OCI-LY7 (cell line): Measurements from ENCODE around the gene C15orf61. TPM values are rescaled to one million over a fixed set of nuclear protein-coding genes. Genes with fewer than 3 reads are reported as not detected.

Experiments
- BruUV-seq: library from RNA; stranded (reverse); fragments of 400-500 nt; replicated peaks from 2 replicates; lab custom pipeline; 2021; lab: Mats Ljungman, UMichigan
- CTCF ChIA-PET: fragments of 300-600 bp; sonication (Branson Sonifier 250); formaldehyde crosslinking; loops from one replicate; lab custom pipeline; 2022; ENCODE audit warnings: antibody characterized with exemption; ENCODE audit not compliant: unreplicated experiment; lab: Charles Lee
- POLR2A ChIA-PET: fragments of 300-600 bp; sonication (Branson Sonifier 250); formaldehyde crosslinking; loops from one replicate; lab custom pipeline; 2022; ENCODE audit warnings: antibody characterized with exemption; lab: Charles Lee
- DNase-seq: peaks from one replicate; pipeline ENCODE4 v3.0.0-alpha.2; 2015; ENCODE audit warnings: low spot score
- H2AFZ ChIP-seq: fragments of 200-600 bp; sonication (generic), shearing (Covaris generic); 2 replicates; pipeline ENCODE4 v1.6.1; 2014; ENCODE audit warnings: mild to moderate bottlenecking, antibody characterized with exemption, low read length, moderate library complexity
- H3K27ac ChIP-seq: fragments of 200-600 bp; sonication (generic); 2 replicates; pipeline ENCODE4 v1.5.1; 2014; ENCODE audit warnings: mixed run types, low read depth, mild to moderate bottlenecking, moderate library complexity, low read length, inconsistent platforms; ENCODE audit not compliant: poor library complexity, severe bottlenecking
- H3K36me3 ChIP-seq: fragments of 200-600 bp; sonication (generic); 2 replicates; pipeline ENCODE4 v1.6.1; 2014; ENCODE audit warnings: mild to moderate bottlenecking, antibody characterized with exemption, low read length, moderate library complexity, mixed read lengths; ENCODE audit not compliant: insufficient read depth
- H3K4me1 ChIP-seq: fragments of 200-600 bp; sonication (generic); 2 replicates; pipeline ENCODE4 v1.5.1; 2014; ENCODE audit warnings: mild to moderate bottlenecking, low read length; ENCODE audit not compliant: insufficient read depth, poor library complexity, severe bottlenecking
- H3K4me2 ChIP-seq: fragments of 200-600 bp; sonication (generic); 2 replicates; pipeline ENCODE4 v1.6.1; 2014; ENCODE audit warnings: mild to moderate bottlenecking, low read length
- H3K4me3 ChIP-seq: fragments of 200-600 bp; sonication (generic); 2 replicates; pipeline ENCODE4 v1.5.1; 2014; ENCODE audit warnings: mild to moderate bottlenecking, low read depth, low read length; ENCODE audit not compliant: poor library complexity, severe bottlenecking
- H3K79me2 ChIP-seq: fragments of 200-600 bp; sonication (generic); 2 replicates; pipeline ENCODE4 v1.6.1; 2016; ENCODE audit warnings: low read depth, mild to moderate bottlenecking, low read length, moderate library complexity, mixed read lengths; ENCODE audit not compliant: insufficient read depth
- H3K9me2 ChIP-seq: fragments of 200-600 bp; sonication (generic); 2 replicates; pipeline ENCODE4 v1.6.1; 2016; ENCODE audit warnings: mild to moderate bottlenecking, low read length, mixed read lengths; ENCODE audit not compliant: insufficient read depth
- H3K9me3 ChIP-seq: fragments of 200-600 bp; sonication (generic); 2 replicates; pipeline ENCODE4 v1.6.1; 2014; ENCODE audit warnings: mild to moderate bottlenecking, mixed run types, low read length, mixed read lengths
- H4K20me1 ChIP-seq: fragments of 200-600 bp; sonication (generic); 2 replicates; pipeline ENCODE4 v1.6.1; 2014; ENCODE audit warnings: mild to moderate bottlenecking, antibody characterized with exemption, low read length, moderate library complexity, mixed read lengths; ENCODE audit not compliant: insufficient read depth
- CTCF ChIP-seq: fragments of 200-600 bp; sonication (generic); conservative IDR thresholded peaks from 2 replicates; pipeline ENCODE4 v1.5.1; 2014; ENCODE audit warnings: mild to moderate bottlenecking, antibody characterized with exemption, low read length, moderate library complexity, mixed read lengths
- EZH2phosphoT487 ChIP-seq: fragments of 200-600 bp; sonication (generic); IDR thresholded peaks from 2 replicates; pipeline ENCODE4 v1.6.1; 2018; ENCODE audit warnings: low read depth, borderline replicate concordance, mild to moderate bottlenecking, mixed run types, antibody characterized with exemption, low read length, moderate library complexity, mixed read lengths
- intact Hi-C: fragments of 100-400 bp; cut with micrococcal nuclease; formaldehyde crosslinking; loops from one replicate; pipeline ENCODE4 v1.10.0; 2022; ENCODE audit not compliant: unreplicated experiment
- total RNA-seq, 2 experiments: library from RNA; depleted of rRNA in 1 of 2; stranded (reverse); fragments of >200 nt in 1 of 2; shearing (Covaris generic) in 1 of 2; gene quantifications; 2 replicates each; pipeline ENCODE4 v1.2.3, GENCODE V29; 2014 to 2022

C15orf61 gene
- total RNA-seq, 2 experiments from 2014 or later = 9.3 to 13.3 TPM

GRCh38 chr15:67531379-67531914 lies 10.5 kb downstream of the C15orf61 start:
- BruUV-seq = no TSS peak
- intact Hi-C loops = no loop called here

GRCh38 chr15:67533873-67534272 lies 12.9 kb downstream of the C15orf61 start:
- H3K27ac ChIP-seq = no peak overlapping the region
- no peak overlapping the region for H3K4me3 ChIP-seq
- DNase-seq = no peak
- intact Hi-C loops = no loop called here
- no peaks in the 10 kb centered on the region for H3K79me2 ChIP-seq
- no peaks in the 10 kb centered on the region for H4K20me1 ChIP-seq
- no peaks in the 10 kb centered on the region for H3K9me2 ChIP-seq
- H3K9me3 ChIP-seq = no peaks in the 10 kb centered on the region; the same call in 1 of the 2 replicates
- H3K4me2 ChIP-seq = no peak overlapping the region
- CTCF ChIA-PET = no interaction called here
- H3K36me3 ChIP-seq = peaks cover 4% of the 10 kb centered on the region; the same call in 1 of the 2 replicates
- BruUV-seq = no TSS peak
- H2AFZ ChIP-seq = no peak overlapping the region
- no peak for TF ChIP-seq EZH2phosphoT487
- POLR2A ChIA-PET = interaction anchor here (1.0 to 1.3 kb wide), 2 partner anchors 8 to 13 kb away, joined by 3 to 4 read pairs; partner anchors contain the start of gene C15orf61
- peaks cover 9% of the 10 kb centered on the region for H3K4me1 ChIP-seq

More at GRCh38 chr15:67531379-67531914, 10.5 kb downstream of the C15orf61 start:
- H4K20me1 ChIP-seq = no peaks in the 10 kb centered on the region
- H3K9me3 ChIP-seq = no peaks in the 10 kb centered on the region
- peaks cover 27% of the 10 kb centered on the region for H3K36me3 ChIP-seq
- no peak overlapping the region for H3K4me2 ChIP-seq
- H3K27ac ChIP-seq = no peak overlapping the region
- TF ChIP-seq CTCF = no peak
- TF ChIP-seq EZH2phosphoT487 = no peak
- no peaks in the 10 kb centered on the region for H3K9me2 ChIP-seq
- H3K79me2 ChIP-seq = no peaks in the 10 kb centered on the region
- H3K4me3 ChIP-seq = no peak overlapping the region
- H3K4me1 ChIP-seq = peaks cover 7% of the 10 kb centered on the region
- no peak for DNase-seq
- POLR2A ChIA-PET = no interaction called here
- H2AFZ ChIP-seq = no peak overlapping the region
- CTCF ChIA-PET = no interaction called here

- no peak for TF ChIP-seq CTCF
- no peak for TF ChIP-seq EZH2phosphoT487
- DNase-seq = no peak
- POLR2A ChIA-PET = interaction anchor here (1.0 to 1.3 kb wide), 2 partner anchors 9 to 13 kb away, joined by 3 to 4 read pairs; partner anchors contain the start of gene C15orf61
- Histone ChIP-seq H3K9me3 (no peaks in the 10 kb centered on the region; the same call in 1 of the 2 replicates), H2AFZ (no peak overlapping the region), H3K4me3 (no peak overlapping the region), H3K79me2 (no peaks in the 10 kb centered on the region), H3K27ac (no peak overlapping the region), H3K9me2 (no peaks in the 10 kb centered on the region), H3K36me3 (no peaks in the 10 kb centered on the region), H3K4me1 (peaks cover 13% of the 10 kb centered on the region), H4K20me1 (no peaks in the 10 kb centered on the region), H3K4me2 (no peak overlapping the region)
- CTCF ChIA-PET = no interaction called here
- BruUV-seq = no TSS peak
- intact Hi-C loops = no loop called here
Measured at GRCh38 chr15:67534360-67534759, 13.4 kb downstream of the C15orf61 start.
